ENCODE results near the gene FLT4.

Gene FLT4

DNA sequence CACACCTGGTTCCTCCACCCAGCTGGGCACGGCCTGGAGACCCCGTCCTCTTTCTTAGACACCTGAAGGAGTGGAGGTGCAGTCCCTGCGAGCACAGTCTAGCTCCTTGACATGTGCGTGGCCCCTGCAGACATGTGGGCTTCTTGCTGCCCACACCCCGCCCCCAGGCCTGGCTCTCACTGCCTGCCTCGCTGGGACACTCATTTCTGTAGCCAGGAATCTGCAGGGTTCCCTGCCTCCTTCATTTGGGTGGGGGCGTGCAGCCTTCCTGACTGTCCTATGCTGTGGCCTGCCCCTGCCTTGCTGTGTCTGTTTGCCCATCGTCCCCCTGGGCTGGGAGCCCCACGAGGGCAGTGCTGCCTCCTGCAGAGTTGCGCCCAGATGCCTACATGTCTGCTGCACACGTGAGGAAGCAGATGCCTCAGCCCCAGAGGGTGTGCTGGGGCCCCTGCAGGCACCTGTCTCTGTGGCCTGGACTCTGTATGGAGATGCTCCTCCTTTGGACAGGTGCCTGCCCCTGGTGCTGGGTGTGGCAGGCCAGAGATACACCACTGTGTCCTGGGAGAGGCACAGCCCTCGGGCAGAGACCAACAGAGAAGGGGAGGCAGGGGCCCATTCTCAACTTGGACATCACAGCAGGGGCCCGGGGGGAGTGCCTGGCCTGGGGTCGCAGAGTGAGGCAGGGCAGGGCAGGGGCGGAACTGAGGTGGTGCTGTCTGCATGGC is 22.6 kb downstream of the FLT4 start:
- DNase-seq (ENCODE audit: low read depth) = no peak

DNA sequence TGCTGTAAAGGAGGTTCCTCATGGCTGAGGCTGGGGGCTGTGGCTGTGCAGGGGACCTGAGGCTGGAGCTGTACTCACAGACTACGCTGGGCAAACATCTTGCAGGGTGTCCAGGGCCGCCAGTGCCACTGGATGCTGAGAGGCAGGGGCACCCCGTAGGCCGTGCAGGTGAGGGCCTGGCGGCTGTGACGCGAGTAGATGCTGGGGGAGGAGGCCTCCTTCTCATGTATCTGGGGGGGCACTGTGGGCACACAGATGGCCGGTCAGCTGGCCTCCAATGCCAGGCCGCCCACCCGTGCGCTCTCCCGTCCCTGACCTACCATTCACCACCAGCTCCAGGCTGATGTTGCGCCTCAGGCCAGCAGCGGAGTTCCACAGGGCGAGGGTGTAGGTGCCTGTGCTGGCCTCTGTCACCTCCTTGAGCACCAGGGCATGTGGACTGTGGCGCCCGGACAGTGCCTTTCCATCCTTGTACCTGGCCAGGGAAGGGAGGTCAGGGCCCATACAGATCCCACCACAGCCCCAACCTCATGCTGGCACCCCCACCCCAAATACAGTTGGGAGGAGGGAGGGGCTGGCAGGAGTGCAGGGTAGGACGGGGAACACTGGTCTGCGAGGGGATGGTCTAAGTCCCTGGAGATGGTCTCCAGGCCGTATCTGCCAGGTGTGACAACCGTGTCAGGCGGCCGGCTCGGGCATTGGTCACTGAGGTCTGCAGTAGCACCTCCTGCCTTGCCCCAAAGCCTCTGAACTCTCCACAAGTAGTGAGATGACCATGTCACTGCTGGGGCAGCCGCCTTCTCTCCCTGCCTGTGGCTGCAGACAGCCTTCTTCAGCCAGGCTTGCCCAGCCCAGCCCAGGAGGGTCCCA is 23.4 kb downstream of the FLT4 start:
- no peak for DNase-seq (ENCODE audit: low read depth)

DNA sequence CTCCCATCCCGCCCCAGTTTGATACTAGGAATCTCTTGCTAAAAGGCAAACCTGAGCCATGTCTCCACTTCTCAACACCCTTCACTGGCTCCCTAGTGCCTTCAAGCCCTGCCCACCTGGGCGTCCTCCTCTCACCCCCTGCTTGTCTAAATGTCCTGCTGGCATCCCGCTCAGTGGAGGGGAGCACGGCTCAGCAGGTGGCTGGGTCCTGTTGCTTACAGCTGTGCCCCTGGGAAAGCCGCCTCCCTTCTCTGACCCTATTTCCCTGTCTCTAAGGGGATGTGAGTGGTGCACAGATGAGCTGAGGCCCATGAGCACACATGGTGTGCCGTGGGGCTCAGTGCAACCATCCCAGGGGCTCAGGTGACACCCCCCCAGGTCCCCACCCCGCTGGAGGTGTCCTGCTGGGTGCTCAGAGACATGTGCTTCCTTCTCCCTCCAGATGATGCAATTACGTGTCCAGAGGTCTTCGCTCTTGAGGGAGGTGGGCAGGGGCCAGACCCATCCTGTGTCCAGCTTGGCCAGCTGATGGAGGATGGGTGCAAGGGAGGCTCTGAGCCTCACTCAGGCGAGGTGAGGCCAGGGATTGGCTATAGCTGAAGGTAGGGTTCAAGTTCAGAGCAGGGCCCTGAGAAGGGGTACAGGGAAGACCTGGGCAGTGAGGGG is 24.1 kb downstream of the FLT4 start:
- DNase-seq (ENCODE audit: low read depth) = no peak

DNA sequence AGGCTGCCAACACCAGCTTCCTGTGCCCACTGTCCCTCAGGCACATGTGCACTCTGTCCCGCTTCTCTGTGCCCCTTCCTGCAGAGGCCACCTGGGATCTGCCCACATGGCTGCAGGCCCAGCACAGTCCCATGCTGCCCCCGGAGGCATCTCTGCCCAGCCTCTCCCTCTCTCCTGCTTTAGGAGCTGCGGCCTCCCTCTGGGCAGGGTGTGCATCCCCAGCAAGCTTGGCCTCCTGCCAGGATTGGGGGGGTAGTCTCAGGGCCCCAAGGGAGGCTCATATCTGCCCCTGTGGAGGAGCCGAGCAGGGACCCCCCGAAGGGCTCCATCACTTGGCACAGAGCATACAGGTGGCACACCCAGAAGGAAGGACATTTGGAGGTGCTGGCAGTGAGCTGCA is 24.8 kb downstream of the FLT4 start:
- DNase-seq (ENCODE audit: low read depth) = no peak

DNA sequence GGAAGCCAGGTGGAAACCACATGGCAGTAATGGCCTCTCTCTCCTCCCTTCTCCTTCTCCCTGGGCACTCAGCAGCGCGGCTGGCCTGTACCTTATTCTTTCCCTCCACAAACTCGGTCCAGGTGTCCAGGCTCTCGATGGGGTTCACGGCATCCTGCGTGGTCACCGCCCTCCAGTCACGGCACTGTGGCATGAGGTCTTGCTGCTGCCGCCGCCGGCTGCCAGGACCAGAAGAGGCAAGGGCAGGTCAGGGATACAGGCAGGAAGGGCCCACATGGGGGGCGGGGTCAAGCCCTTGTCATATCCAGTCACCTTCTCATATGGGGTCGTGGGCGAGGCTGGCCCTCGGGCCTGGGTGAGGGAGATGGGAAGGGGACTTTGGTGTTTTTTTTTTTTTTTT is 25.6 kb downstream of the FLT4 start:
- DNase-seq (ENCODE audit: low read depth) = no peak

DNA sequence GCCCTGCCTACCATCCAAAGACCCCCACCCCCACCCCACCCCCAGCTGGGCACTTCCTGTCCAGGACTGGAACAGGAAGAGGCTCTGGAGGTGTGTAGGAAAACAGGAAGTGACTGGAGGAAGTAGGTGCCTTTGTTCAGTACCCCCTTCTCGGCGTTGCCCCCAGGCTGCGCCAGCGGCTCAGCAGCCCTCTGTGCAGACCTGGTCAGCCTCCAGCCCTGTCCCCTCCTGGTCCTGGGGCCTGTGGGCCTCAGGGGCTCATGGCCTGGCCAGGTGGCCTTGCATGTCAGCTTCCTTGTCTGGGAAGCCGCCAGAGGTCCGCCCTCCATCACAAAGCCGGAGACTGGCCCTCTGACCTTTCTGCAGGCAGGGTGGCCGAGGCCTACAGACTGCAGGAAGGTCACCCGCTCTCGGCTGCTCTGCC is 26.0 kb downstream of the FLT4 start:
- no peak for DNase-seq (ENCODE audit: low read depth)

DNA sequence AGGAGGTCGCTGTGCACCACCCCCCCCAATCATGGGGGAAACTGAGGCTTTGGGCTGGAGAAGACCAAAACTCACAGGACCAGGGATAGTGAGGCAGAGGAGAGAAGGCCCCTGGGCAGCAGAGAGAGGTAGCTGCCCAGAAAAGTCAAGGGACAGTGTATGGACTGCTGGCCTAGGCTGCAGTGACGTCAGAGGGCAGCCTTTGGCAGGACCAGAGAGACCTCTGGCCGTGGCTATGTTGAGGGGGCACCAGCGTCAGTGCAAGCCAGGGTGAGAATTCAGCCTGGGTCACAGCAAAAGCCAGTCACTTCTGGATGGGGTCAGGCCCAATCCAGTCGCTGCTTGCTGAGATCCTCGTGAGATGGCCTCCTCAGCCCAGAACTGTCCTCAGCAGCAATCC is 26.5 kb downstream of the FLT4 start:
- no peak for DNase-seq (ENCODE audit: low read depth)

DNA sequence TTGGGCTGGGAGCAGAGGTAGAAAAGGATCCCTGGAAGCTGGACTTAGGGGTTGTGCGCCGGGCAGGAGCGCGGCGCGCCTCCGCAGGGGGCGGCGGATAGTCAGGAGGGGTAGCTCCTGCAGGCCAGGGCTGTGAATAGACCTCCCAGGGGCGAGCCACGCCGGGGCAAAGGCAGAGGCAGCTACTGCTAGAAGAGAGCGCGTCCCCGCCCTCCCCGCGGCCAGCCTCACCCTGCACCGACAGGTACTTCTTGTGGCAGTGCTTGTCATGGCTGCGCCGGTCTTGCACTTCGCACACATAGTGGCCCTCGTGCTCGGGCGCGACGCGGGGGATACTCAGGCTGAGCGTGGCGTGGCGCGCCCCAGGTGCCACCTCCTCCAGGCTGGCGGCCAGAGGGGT is 28.1 kb downstream of the FLT4 start:
- DNase-seq (ENCODE audit: low read depth) = no peak

DNA sequence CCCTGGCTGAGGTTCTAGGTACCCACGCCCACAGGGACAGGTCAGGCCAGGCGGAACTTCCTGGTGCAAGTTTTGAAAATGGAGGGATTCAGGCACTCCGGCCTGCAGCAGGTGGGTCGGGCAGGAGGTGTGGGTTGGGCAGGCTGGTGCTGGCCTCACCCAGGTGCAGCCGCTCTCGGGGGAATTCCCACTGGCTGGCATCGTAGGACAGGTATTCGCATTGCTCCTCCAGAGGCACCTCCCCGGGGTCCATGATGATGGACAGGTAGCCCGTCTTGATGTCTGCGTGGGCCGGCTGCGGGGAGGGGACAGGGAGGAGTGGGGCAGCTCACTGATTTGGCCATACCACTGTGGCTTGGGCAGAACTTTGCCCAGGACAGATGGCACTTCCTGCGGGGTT is 29.4 kb downstream of the FLT4 start:
- no peak for DNase-seq (ENCODE audit: low read depth)

DNA sequence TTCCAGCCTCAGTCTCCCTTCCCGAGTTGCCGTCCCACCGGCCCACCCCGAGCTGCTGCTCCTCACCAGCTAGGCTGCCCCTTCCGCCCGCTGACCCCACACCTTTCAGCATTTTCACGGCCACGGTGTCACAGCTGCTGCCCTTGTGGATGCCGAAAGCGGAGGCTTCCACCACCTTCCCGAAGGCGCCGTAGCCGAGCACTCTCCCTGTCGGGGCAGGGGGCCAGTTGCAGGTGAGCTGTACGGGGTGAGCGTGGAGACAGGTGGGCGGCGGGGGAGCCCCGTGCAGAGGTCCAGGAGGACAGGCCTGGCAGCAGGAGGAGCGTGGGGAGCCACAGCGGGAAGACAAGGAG is 29.9 kb downstream of the FLT4 start:
- no peak for DNase-seq (ENCODE audit: low read depth)

DNA sequence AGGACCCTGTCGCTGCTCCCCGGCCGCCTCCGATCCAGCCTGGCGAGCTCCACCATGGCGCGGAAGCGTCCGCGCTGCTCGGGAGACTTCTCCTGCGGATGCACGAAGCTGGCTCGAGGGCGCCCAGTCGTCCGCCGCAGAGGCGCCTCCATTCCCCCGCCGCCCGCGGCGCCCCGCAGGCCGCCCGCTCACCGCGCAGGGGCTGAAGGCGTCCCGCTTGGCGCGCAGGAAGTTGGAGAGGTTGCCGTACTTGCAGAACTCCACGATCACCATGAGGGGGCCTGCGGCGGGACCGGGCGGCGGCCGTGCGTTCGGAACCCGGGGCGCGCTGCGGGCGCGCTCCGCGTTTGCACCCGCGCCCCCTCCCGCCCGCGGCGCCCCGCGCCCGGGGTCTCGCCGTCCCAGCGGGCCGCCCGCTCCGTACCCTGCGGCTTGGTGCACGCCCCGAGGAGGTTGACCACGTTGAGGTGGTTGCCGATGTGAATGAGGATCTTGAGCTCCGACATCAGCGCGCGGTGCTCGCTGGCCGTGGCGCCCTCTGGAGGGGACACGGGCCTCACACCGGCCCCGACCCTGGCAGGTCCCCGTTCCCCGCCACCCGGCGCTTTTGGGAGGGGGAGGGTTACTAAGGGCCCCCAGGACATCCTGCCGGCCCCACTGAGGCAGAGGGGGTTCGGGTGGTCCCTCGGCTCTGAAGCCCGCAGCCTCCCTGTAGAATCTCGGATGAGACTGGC is 30.4 kb downstream of the FLT4 start:
- DNase-seq (ENCODE audit: low read depth) = peak; percentile 13

DNA sequence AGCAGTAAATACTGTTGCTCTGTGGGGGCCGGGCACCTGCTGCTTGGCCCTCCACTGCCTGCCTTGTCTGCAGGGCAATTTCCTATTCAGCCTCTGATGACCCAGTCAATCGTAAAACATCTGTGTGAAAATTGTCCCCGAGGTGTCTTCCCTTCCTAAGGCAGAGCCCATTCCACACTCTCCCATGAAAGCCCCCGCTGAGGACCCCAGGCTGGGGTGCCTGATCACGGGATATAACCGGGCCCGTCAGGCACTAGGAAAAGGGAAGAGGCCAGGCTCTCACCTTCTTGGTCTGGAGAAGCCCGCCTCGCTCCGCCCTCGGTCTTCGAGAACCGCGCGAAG is 30.9 kb downstream of the FLT4 start:
- DNase-seq (ENCODE audit: low read depth) = no peak

DNA sequence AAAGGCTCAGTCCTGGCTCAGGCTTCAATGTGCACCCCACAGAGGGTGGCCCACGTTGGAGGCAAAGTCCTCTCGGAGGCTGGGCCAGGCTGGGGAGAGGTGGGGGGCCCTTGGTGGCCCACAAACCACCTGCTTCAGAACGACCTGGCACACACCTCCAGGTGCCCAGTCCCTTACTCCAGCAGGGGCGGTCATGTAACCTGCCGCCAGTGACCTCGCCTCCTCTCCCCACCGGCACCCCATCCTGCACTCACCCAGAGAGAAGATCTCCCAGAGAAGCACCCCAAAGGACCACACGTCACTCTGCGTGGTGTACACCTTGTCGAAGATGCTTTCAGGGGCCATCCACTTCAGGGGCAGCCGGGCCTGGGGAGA is 35.6 kb downstream of the FLT4 start:
- no peak for DNase-seq (ENCODE audit: low read depth)

DNA sequence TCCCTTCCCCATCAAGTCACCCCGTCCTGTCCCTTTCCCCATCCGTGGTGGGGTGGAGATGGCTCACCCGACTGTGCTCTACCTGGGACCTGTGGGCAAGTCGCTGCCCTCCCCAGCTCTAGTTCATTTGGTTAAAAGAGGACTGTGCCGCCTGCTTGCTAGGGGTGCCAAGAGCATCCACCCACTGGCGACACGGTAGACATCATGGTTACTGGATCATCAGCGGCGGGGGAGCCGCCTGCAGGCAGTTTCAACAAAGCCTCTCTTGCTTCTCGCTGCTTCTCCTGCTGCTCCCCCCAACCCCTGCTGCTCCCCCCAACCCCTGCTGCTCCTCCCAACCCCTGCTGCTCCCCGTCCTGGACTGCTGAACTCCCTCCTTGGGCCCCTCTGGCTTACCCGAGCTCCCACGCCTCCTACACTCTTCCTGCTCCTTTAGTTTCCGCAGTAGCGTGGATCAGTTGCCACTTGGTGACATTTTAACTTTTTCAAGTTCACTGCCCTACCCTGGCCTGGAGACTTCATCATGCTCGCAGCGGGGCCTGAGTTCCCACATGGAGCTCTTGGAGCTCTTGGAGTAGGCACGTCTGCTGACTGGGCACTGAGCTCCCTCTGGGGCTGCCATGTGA is 36.1 kb downstream of the FLT4 start:
- no peak for DNase-seq (ENCODE audit: low read depth)

DNA sequence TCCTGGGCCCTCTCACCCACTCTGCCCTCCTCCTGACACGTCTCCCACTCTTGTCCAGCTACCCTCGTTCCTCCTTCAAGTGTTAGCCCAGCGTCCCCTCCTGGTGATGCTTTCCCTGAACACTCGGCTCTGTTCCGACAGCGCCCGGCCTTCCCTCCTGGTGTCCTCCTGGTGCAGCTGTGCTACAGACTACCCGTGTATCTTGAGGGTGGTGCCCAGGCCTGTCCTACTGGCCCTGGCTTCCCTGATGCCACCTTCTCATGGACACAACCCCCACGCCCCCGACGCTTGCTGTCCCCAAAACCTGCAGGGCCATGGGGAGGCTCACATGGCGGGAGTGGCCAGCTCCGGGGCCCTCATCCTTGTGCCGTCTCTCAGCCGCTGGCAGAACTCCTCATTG is 36.7 kb downstream of the FLT4 start:
- DNase-seq (ENCODE audit: low read depth) = no peak

DNA sequence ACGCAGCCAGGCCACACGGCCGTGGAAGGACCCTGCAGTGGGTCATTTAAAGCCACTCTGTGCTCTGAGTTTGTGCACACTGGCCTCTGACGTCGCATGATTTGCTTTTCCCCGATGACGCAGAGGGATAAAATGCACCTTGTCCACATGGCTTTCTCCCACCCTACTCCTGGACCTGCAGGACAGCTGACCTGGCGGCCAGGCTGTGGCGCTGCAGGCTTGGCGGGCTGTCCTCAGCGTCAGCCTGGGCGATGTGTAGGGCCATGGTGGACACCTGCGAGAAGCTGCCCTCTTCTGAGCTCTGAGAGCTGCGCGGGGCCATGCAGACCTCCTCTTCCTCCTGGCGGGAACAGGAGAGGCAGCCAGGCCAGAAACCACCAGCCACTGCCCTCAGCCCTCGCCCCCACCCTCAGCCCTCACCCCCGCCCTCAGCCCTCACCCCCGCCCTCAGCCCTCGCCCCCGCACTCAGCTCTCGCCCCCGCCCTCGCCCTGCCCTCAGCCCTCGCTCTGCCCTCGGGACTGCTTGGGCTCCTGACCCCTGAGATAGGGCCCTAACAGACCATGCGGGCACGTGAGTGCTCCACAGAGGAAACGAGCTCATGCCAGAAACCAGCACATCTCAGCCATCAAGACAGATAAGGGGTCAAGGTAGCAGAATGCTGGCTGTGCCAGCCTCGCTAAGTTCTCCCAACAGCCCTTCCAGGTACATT is 38.1 kb downstream of the FLT4 start:
- no peak for DNase-seq (ENCODE audit: low read depth)

DNA sequence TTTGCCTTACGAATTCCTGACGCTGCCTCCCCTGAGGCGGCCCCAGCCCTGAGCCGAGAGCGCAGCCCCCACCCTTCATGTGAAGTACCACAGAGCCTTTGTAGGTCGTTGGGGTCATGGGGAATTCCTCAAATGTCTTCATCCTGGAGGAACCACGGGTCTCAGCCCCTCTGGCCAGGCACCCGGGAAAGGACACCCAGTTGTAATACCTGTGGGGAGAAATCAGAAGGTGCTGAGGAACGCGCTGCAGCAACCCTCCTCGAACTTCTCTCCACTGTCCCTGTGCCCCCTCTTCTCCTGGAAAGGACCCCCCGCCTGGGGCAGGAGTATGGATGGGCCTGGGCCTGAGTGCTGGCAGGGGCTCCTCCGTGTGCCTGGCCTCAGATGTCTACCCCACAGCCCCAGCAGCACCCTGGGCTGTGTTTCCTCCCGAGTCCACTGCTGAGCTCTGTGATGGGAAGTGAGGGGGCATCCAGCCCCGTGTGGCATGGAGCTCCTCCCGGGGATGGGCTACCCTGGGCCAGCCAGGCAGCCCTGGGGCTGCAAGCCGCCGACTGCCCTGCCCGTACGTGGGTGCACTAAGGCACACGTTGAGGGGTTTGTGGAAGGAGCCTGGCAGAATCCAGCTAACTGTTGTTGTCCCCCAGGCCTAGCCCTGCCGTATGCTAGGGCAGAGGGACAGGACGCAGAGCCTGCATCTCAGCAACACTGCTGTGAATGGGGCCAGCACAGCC is 39.4 kb downstream of the FLT4 start:
- no peak for DNase-seq (ENCODE audit: low read depth)

DNA sequence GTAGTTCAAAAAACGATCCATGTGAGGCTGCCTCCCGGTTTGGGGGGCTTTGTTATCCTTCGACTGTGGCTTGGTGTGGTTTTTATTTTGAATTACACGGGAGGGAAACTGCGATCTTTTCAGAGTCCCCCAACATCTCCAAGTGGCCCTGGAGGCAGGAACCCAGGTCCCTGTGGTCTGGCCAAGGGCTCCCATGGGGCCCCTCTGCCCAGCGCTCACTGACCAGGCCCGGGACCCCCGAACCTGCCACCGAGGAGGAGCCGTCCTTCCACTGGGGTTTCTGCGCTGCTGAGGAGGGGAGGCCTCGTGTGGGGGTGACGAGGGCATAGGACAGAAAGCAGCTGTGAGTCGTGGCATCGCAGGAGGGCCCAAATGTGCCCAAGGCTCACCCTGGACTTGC is 40.0 kb downstream of the FLT4 start:
- no peak for DNase-seq (ENCODE audit: low read depth)

DNA sequence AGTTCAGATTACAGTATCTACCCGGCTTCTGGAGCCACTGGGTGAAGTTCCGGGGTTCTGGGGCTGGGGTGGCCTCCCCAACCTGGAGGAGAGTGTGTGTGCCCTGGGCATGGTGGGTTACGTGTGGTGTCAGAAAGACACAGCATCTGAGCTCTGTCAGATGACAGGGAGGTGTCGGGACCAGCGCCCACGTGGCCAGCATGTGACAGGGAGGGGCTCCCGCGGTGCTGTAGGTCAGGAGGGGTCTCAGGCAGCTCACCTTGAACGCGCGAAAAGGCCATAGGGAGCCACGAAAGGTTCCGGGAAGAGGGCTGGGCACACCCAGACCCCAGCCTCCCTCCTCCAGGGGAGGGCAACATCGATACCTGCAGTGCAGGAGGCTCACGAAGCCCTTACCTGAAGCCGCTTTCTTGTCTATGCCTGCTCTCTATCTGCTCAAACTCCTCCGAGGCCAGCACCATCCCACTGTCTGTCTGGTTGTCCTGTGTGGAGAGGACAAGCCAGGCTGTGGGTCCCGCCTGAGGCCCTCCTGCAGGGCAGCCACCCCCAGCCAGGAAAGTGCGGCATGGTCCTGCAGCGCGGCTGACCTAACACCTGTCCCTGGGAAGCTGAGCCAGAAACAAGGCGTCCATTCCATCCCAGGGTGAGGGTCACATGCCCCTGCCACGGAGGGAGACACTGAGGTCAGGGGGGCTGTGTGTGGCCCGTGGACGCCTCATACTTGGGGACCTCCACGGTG is 40.7 kb downstream of the FLT4 start:
- DNase-seq (ENCODE audit: low read depth) = no peak
